ENCODE results near the gene HNRNPA3.

Gene HNRNPA3

GRCh38 chr2:177268187-177268871 is 55.7 kb downstream of the HNRNPA3 start:
- in situ Hi-C loops (cut with HindIII; ENCODE audit: low sequenced_read_pairs) = no loop called here

GRCh38 chr2:177268901-177269300 is 56.3 kb downstream of the HNRNPA3 start:
- in situ Hi-C loops (cut with HindIII; ENCODE audit: low sequenced_read_pairs) = no loop called here

DNA sequence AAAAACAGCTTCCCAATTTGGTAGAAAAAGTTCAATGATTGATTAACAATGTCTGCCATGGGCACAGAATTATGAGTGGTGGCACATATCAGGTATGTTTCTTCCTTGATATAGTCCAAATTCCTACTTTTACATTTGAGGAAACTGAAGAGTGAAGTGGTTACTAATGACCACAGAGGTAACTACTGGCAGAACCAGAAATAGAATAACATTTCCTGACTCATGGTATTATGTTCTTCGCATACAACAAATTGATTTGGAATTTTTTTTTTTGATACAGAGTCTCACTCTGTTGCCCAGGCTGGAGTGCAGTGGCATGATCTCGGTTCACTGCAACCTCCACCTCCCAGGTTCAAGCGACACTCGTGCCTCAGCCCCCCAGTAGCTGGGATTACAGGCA is 57.9 kb downstream of the HNRNPA3 start:
- in situ Hi-C loops (cut with HindIII; ENCODE audit: low sequenced_read_pairs) = no loop called here

DNA sequence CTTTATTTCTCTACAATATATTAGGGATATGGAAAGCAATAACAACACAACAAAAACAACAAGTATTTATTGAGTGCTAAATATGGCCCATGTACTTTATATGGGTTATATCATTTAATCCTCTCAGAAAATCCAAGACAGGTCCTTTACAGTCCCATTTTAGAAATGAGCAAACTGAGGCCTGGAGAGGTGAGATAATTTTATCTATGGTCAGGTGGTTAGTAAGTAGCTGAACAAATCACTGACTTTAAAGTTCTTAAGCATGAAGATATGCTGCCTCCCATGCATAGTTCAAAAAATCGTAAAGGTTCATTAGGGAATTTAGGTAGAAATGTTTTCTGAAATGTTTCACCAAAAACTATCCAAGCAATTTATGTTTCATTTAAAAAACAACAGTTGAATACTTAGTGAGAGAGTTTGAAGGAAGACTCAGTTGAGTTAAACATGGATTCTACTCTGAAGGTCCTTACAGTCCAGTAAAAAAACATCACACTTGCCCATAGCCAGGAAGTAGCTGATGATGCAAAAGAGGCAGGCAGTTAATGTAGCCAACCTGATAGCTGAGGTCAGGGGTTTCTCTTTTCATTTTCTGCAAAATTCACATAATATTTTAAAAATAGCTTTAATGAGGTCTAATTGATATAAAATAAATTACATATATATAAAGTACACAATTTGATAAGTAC is 59.5 kb downstream of the HNRNPA3 start:
- in situ Hi-C loops (cut with HindIII; ENCODE audit: low sequenced_read_pairs) = no loop called here

- in situ Hi-C loops (cut with HindIII; ENCODE audit: low sequenced_read_pairs) = no loop called here
Measured at GRCh38 chr2:177272765-177273164, 60.2 kb downstream of the HNRNPA3 start.

DNA sequence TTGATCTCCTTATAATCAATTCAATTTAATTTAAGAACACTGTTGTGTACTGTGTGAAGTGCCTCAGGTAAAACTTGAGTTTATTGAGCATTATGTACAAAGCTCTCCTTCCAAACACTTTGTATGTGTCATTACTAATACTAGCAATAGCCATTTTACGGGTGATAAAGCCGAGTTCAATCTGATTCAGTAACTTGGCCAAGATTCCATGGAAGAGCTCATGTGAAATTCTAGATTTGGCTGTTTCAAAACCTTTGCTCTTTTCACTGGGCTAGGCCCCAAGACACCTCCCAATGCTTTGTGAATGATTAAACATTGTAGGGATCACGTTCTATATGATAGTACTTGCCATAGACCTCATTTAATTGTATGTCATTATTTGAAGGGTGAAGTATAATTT is 60.8 kb downstream of the HNRNPA3 start:
- in situ Hi-C loops (cut with HindIII; ENCODE audit: low sequenced_read_pairs) = no loop called here
